HG03565 (cell line): Measurements from ENCODE around the gene SRPK3.
"Not testable (repeated sequence)": the region's sequence is repeated elsewhere in the genome, so short reads cannot be mapped to it uniquely, and the experiment has no call there.

Experiments used
- ATAC-seq: cut with Tn5 transposase; IDR thresholded peaks from one replicate; pipeline ENCODE4 v1.9.1; 2021; ENCODE audit warnings: mild to moderate bottlenecking, moderate library complexity; ENCODE audit not compliant: unreplicated experiment

The SRPK3 gene

DNA sequence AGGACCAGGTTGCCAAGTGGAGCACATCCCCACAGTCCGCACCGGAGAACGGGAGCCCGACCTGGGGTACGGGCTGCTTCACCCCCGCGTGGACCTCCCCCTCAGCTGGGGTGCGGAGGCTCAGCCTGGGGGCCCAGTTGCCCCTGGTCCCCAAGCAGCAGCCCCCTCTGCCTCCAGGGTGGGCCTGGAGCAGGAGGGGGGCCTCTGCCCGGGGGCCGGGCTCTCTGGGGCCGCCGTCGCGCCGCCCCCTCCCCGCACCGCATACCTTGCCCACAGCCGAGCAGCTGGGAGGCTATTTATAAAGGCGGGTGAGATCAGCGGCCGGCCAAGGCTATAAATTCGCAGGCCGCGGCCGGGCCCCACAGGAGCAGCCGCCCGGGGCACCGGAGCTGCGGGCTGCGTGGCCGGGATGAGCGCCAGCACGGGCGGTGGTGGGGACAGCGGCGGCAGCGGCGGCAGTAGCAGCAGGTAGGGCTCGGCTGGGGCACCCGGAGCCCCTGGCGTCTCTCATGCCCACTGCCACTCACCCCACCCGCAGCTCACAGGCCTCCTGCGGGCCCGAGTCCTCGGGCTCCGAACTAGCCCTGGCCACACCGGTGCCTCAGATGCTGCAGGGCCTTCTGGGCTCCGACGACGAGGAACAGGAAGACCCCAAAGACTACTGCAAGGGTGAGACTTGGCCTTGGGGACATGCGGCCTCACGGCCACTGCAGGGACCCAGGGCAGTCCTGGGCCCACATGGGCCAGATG is at the start of gene SRPK3:
Gene SRPK3, plus strand, starts transcription at position 364 of the 750 bp plus-strand sequence. Its CDS starts 46 bp downstream, at position 410.
- ATAC-seq = no peak

GRCh38 chrX:153731117-153731844 is 49.6 kb upstream of the SRPK3 start:
- ATAC-seq = no peak

- no peak for ATAC-seq
These were observed 49.0 kb upstream of the SRPK3 start for GRCh38 chrX:153731845-153732215.

DNA sequence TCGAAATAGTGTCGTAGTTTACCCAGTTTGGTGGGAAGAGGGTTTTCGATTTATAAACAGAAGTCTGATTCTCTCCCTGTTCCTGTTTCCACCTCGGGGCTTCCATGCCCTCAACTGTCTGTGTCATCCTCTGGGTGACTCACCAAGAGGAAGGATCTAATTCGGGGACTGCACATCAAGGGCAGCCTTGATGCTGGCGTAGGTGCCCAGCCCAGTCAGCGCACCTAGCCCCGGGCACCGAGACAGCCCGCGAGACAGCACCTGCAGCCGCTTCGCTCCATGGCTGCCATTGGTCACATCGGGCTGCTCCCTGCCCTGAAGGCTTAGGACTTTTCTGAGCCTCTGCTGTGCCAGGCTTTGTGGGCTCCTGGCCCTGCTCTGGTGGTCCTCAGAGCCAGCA is 48.4 kb upstream of the SRPK3 start:
- no peak for ATAC-seq

- ATAC-seq = no peak
These were observed 47.1 kb upstream of the SRPK3 start for GRCh38 chrX:153733651-153734240.

GRCh38 chrX:153734871-153735270 is 46.0 kb upstream of the SRPK3 start:
- ATAC-seq = no peak

GRCh38 chrX:153735274-153735673 is 45.6 kb upstream of the SRPK3 start:
- ATAC-seq = no peak

GRCh38 chrX:153736071-153736820 is 44.6 kb upstream of the SRPK3 start:
- ATAC-seq = no peak

- no peak for ATAC-seq
These were observed 43.9 kb upstream of the SRPK3 start for GRCh38 chrX:153736871-153737441.

- no peak for ATAC-seq
These were observed 42.7 kb upstream of the SRPK3 start for GRCh38 chrX:153738056-153738605.

DNA sequence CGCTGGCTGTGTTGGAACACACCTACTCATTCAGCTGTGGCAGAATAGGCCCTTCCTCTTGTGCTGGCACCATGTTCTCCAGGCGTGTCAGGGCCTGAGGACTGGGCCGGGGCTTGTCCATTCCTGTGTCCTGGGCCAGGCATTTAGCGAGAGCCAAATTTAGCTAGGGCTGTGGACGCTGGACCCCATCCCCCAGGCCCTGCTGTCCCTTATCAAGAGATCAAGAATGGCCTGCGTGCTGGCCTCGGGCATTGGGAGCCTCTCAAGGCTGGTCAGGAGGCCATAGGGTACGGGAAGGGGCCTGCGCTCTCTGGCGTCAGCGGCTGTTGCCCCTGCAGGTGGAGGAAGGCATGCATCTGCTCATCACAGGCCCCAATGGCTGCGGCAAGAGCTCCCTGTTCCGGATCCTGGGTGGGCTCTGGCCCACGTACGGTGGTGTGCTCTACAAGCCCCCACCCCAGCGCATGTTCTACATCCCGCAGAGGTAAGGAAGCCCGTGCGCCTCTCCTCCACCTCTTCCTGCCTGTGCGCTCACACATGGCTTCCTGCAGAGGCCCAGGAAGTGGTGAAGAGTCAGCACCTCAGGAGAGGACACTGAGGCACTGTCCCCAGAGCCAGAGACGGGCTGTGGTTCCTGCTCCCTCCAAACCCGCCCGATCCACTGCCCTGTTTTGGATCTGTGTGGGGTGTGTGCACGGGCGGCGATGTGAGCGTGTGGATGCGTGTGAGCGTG is 40.9 kb upstream of the SRPK3 start:
- no peak for ATAC-seq

DNA sequence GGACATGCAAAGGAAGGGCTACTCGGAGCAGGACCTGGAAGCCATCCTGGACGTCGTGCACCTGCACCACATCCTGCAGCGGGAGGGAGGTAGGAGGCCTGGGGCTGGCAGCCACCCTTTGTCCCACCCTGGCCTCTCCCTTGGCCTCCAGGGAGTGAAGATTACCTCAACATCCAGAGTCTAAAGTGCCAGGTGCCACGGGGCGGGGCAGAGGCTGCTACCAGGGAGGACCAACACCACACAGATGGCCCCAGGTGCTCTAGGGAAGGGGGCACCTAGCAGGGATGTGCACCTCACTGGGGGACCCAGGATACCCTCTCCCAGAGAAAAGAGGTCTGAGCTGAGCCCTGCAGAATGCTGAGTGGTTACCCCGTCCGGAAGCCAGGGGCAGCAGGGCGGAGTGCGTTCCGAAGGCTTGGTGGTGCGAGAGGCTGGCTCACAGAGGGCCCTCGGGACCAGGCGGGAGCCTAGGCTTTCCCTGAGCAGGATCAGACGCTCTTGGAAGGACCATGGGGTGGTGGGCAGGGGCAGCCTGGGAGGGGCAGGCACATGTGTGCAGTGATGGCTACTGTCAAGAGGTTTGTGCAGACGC is 40.1 kb upstream of the SRPK3 start:
- ATAC-seq = no peak

GRCh38 chrX:153741446-153741845 is 39.4 kb upstream of the SRPK3 start:
- no peak for ATAC-seq

DNA sequence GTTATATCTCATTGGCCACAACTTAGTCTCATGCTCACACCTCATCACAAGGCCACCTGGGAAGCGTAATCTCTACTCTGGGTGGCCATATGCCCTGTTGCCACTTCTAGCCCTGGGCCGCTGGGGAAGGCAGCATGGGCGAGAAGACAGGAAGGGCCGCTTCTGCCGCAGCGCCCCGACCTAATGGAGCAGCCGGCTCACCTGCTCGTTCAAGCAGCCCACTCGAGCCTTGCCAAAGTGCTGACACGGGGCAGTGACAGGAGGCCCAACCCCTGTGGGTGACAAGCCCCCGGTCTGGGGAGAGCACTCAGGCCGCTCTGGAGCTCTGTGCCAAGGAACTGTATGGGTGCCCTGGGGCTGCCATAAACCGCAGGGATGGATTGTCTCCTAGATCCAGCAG is 38.7 kb upstream of the SRPK3 start:
- ATAC-seq = not testable (repeated sequence)

DNA sequence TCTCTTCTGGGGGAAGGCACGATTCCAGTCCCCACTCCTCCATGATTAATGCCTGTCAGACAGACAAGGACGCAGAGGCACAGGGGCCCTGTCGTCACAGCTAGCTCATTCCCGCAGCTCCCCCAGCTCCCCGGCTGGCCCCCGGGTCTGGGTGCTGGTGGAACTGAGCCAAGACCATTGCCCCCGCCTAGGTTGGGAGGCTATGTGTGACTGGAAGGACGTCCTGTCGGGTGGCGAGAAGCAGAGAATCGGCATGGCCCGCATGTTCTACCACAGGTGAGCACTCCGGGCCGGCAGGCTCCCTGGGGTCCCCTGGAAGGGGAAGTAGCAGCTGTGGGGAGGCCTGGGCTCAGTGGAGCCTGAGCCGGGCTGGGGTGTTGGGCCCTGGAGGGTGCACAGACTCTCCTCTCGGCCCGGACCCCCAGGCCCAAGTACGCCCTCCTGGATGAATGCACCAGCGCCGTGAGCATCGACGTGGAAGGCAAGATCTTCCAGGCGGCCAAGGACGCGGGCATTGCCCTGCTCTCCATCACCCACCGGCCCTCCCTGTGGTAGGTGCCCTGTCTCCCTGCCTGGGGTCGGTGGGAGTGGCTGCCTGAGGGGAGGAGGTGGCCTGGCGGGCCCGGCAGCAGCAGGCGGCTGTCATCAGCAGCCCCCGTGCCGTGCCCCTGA is 37.9 kb upstream of the SRPK3 start:
- not testable (repeated sequence) for ATAC-seq

DNA sequence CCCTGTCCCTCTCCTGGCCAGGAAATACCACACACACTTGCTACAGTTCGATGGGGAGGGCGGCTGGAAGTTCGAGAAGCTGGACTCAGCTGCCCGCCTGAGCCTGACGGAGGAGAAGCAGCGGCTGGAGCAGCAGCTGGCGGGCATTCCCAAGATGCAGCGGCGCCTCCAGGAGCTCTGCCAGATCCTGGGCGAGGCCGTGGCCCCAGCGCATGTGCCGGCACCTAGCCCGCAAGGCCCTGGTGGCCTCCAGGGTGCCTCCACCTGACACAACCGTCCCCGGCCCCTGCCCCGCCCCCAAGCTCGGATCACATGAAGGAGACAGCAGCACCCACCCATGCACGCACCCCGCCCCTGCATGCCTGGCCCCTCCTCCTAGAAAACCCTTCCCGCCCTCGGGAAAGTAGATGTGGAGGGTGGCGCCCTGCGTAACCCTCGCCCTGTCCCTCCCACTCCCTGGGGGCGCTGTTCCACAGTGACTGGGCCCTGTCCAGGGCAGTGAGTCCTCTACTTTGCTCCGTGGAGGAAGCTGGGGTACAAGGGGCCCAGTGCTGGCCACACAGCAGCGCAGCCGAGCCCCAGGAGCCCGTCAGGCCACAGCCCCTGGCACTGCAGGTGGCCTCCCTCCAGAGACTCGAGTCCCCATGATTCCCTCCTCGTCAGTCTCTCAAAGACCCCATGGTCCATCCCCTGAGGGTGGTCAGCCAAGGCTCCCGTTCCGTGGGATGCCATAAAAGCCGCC is 37.2 kb upstream of the SRPK3 start:
- not testable (repeated sequence) for ATAC-seq

GRCh38 chrX:153744210-153745066 is 36.4 kb upstream of the SRPK3 start:
- no peak for ATAC-seq
